Germinal center (tissue), 1 donor: ENCODE measurements around the gene FHAD1.

Experiments used
- DNase-seq: peaks from one replicate; pipeline ENCODE4 v3.0.0; 2012; ENCODE audit warnings: mixed read lengths, low spot score

The FHAD1 gene

GRCh38 chr1:15246960-15247614 is at the start of gene FHAD1:
Gene FHAD1 (plus strand): TSS chr1:15247223. CDS start chr1:15251785, 4,562 bp downstream.
- peak; percentile 52 for DNase-seq

- no peak for DNase-seq
Observed at GRCh38 chr1:15197591-15198447, 49.2 kb upstream of the FHAD1 start.

- DNase-seq: no peak
Observed at GRCh38 chr1:15198684-15199083, 48.3 kb upstream of the FHAD1 start.

- no peak for DNase-seq
Observed at GRCh38 chr1:15201221-15201620, 45.8 kb upstream of the FHAD1 start.

GRCh38 chr1:15201849-15202551 is 45.0 kb upstream of the FHAD1 start:
- no peak for DNase-seq

GRCh38 chr1:15204931-15205330 is 42.1 kb upstream of the FHAD1 start:
- no peak for DNase-seq

GRCh38 chr1:15205586-15206346 is 41.3 kb upstream of the FHAD1 start:
- no peak for DNase-seq

- DNase-seq: no peak
Observed at GRCh38 chr1:15206418-15207030, 40.5 kb upstream of the FHAD1 start.

GRCh38 chr1:15207031-15207828 is 39.8 kb upstream of the FHAD1 start:
- DNase-seq: no peak

- DNase-seq: no peak
Observed at GRCh38 chr1:15207829-15208429, 39.1 kb upstream of the FHAD1 start.

- no peak for DNase-seq
Observed at GRCh38 chr1:15210651-15211375, 36.2 kb upstream of the FHAD1 start.

GRCh38 chr1:15211424-15211823 is 35.6 kb upstream of the FHAD1 start:
- DNase-seq: no peak

- DNase-seq: no peak
Observed at GRCh38 chr1:15212216-15212953, 34.6 kb upstream of the FHAD1 start.

GRCh38 chr1:15212954-15213291 is 34.1 kb upstream of the FHAD1 start:
- DNase-seq: no peak

- no peak for DNase-seq
Observed at GRCh38 chr1:15213341-15213821, 33.6 kb upstream of the FHAD1 start.

GRCh38 chr1:15214527-15214926 is 32.5 kb upstream of the FHAD1 start:
- DNase-seq: no peak

GRCh38 chr1:15215116-15215515 is 31.9 kb upstream of the FHAD1 start:
- no peak for DNase-seq

GRCh38 chr1:15217654-15218053 is 29.4 kb upstream of the FHAD1 start:
- DNase-seq: no peak
